ENCODE measurements around the gene ACTR8.
A peak's percentile ranks its signal among the peaks of the same experiment; 100 is the strongest.

The ACTR8 gene

GRCh38 chr3:53865732-53866499 lies 16.0 kb downstream of the ACTR8 start:
- Histone ChIP-seq H3K4me1 (ENCODE audit: control insufficient read depth, insufficient read depth, low read length) (no peaks in the 10 kb centered on the region), H3K27me3 (ENCODE audit: control insufficient read depth, insufficient read depth, low read length, poor library complexity, severe bottlenecking) (no peaks in the 10 kb centered on the region), H3K36me3 (ENCODE audit: control insufficient read depth, insufficient read depth, low read length) (peaks cover 26% of the 10 kb centered on the region), H3K9me3 (ENCODE audit: control insufficient read depth, low read length) (no peaks in the 10 kb centered on the region), H3K27ac (ENCODE audit: insufficient read depth, low read depth, low read length, poor library complexity, severe bottlenecking) (no peak overlapping the region), H3K4me3 (ENCODE audit: insufficient read depth, low read depth, low read length) (no peak overlapping the region)
- 82 to 94% methylated on average over 5 of the region's 5 CpGs for WGBS, 2 experiments

DNA sequence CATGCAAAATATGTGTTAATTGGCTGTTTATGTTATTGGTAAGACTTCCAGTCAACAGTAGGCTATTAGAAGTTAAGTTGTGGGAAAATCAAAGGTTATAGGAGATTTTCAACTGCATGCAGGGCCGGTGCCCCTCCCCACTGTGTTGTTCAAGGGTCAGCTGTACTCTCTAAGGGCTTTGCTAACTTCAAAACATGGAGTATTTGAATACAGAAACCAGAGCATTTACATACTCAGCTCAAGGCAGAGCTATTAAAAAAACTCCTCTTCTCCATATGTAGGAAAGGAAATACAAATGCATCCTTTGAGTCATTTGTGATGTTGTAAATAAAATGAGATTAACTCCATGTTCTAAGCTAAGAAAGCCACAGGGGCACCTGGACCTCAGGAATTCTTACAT lies 18.8 kb downstream of the ACTR8 start:
- Histone ChIP-seq H3K27me3 (ENCODE audit: control insufficient read depth, insufficient read depth, low read length, poor library complexity, severe bottlenecking) (no peaks in the 10 kb centered on the region), H3K36me3 (ENCODE audit: control insufficient read depth, insufficient read depth, low read length) (peaks cover 14% of the 10 kb centered on the region), H3K4me1 (ENCODE audit: control insufficient read depth, insufficient read depth, low read length) (no peaks in the 10 kb centered on the region), H3K27ac (ENCODE audit: insufficient read depth, low read depth, low read length, poor library complexity, severe bottlenecking) (no peak overlapping the region), H3K4me3 (ENCODE audit: insufficient read depth, low read depth, low read length) (no peak overlapping the region), H3K9me3 (ENCODE audit: control insufficient read depth, low read length) (no peaks in the 10 kb centered on the region)
- WGBS, 2 experiments = 100% methylated on average over 1 of the region's 1 CpG

GRCh38 chr3:53862241-53862640 lies 19.7 kb downstream of the ACTR8 start:
- Histone ChIP-seq H3K27me3 (ENCODE audit: control insufficient read depth, insufficient read depth, low read length, poor library complexity, severe bottlenecking) (no peaks in the 10 kb centered on the region), H3K4me3 (ENCODE audit: insufficient read depth, low read depth, low read length) (no peak overlapping the region), H3K9me3 (ENCODE audit: control insufficient read depth, low read length) (no peaks in the 10 kb centered on the region), H3K27ac (ENCODE audit: insufficient read depth, low read depth, low read length, poor library complexity, severe bottlenecking) (no peak overlapping the region), H3K36me3 (ENCODE audit: control insufficient read depth, insufficient read depth, low read length) (peaks cover 7% of the 10 kb centered on the region), H3K4me1 (ENCODE audit: control insufficient read depth, insufficient read depth, low read length) (no peaks in the 10 kb centered on the region)
- WGBS, 2 experiments = 93 to 95% methylated on average over 3 of the region's 3 CpGs

DNA sequence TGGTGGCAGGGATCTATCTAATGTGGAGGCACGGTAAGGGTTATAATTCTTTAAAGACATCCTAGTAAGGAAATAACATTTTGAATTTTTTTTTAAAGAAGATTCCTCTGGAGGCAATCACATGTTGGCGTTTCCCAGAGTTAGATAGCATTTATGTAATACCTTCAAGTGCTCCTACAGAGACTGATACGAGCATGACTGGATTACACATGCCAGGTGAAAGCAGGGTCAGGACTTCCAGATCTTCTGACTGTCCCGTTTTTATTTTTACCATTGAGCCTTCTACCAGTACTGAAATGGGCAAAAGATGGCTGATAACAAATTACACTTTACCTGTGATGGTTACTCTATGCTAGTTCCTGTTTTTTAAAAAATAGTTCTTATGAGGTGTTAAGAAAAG lies 21.8 kb downstream of the ACTR8 start:
- 96 to 97% methylated on average over 3 to 4 of the region's 4 CpGs for WGBS, 2 experiments
- H3K36me3 ChIP-seq (ENCODE audit: control insufficient read depth, insufficient read depth, low read length) = peaks cover 7% of the 10 kb centered on the region

GRCh38 chr3:53859178-53859577 lies 22.8 kb downstream of the ACTR8 start:
- no peaks in the 10 kb centered on the region for H3K4me1 ChIP-seq (ENCODE audit: control insufficient read depth, insufficient read depth, low read length)
- H3K36me3 ChIP-seq (ENCODE audit: control insufficient read depth, insufficient read depth, low read length) = peaks cover 4% of the 10 kb centered on the region
- no peak overlapping the region for H3K27ac ChIP-seq (ENCODE audit: insufficient read depth, low read depth, low read length, poor library complexity, severe bottlenecking)
- 95 to 97% methylated on average over 5 of the region's 6 CpGs for WGBS, 2 experiments
- no peaks in the 10 kb centered on the region for H3K9me3 ChIP-seq (ENCODE audit: control insufficient read depth, low read length)
- H3K27me3 ChIP-seq (ENCODE audit: control insufficient read depth, insufficient read depth, low read length, poor library complexity, severe bottlenecking) = no peaks in the 10 kb centered on the region
- H3K4me3 ChIP-seq (ENCODE audit: insufficient read depth, low read depth, low read length) = no peak overlapping the region

More for the DNA sequence above, 21.8 kb downstream of the ACTR8 start:
- H3K27me3 ChIP-seq (ENCODE audit: control insufficient read depth, insufficient read depth, low read length, poor library complexity, severe bottlenecking) = no peaks in the 10 kb centered on the region
- H3K4me1 ChIP-seq (ENCODE audit: control insufficient read depth, insufficient read depth, low read length) = no peaks in the 10 kb centered on the region
- H3K27ac ChIP-seq (ENCODE audit: insufficient read depth, low read depth, low read length, poor library complexity, severe bottlenecking) = no peak overlapping the region
- H3K4me3 ChIP-seq (ENCODE audit: insufficient read depth, low read depth, low read length) = no peak overlapping the region
- no peaks in the 10 kb centered on the region for H3K9me3 ChIP-seq (ENCODE audit: control insufficient read depth, low read length)

- H3K27ac ChIP-seq (ENCODE audit: insufficient read depth, low read depth, low read length, poor library complexity, severe bottlenecking) = no peak overlapping the region
- H3K9me3 ChIP-seq (ENCODE audit: control insufficient read depth, low read length) = no peaks in the 10 kb centered on the region
- WGBS, 2 experiments = 92 to 96% methylated on average over 7 of the region's 7 CpGs
- no peaks in the 10 kb centered on the region for H3K4me1 ChIP-seq (ENCODE audit: control insufficient read depth, insufficient read depth, low read length)
- H3K27me3 ChIP-seq (ENCODE audit: control insufficient read depth, insufficient read depth, low read length, poor library complexity, severe bottlenecking) = no peaks in the 10 kb centered on the region
- H3K36me3 ChIP-seq (ENCODE audit: control insufficient read depth, insufficient read depth, low read length) = peaks cover 4% of the 10 kb centered on the region
- H3K4me3 ChIP-seq (ENCODE audit: insufficient read depth, low read depth, low read length) = no peak overlapping the region
Measured at GRCh38 chr3:53858096-53858741, 23.7 kb downstream of the ACTR8 start.

DNA sequence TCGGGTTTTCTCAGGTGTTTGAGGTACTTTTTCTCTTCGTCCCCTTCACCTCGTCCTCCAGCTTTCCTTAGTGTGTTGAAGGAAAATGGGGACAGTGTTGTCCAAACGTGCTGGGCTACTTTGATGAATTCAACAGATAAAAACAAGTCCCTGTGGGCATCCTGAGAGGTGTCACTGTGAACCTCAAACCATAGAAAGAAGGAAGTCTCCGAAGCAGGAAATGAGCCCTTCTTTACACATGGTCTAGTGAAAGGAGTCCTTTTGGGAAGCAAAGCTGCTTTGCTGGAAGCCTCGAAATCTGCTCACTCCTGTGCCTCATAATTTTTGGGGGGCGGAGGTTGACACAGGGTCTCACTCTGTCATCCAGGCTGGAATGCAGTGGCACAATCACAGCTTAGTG lies 25.0 kb downstream of the ACTR8 start:
- H3K4me1 ChIP-seq (ENCODE audit: control insufficient read depth, insufficient read depth, low read length) = no peaks in the 10 kb centered on the region
- WGBS, 2 experiments = 94 to 96% methylated on average over 7 of the region's 7 CpGs
- H3K9me3 ChIP-seq (ENCODE audit: control insufficient read depth, low read length) = no peaks in the 10 kb centered on the region
- H3K4me3 ChIP-seq (ENCODE audit: insufficient read depth, low read depth, low read length) = no peak overlapping the region
- peaks cover 4% of the 10 kb centered on the region for H3K36me3 ChIP-seq (ENCODE audit: control insufficient read depth, insufficient read depth, low read length)
- no peak overlapping the region for H3K27ac ChIP-seq (ENCODE audit: insufficient read depth, low read depth, low read length, poor library complexity, severe bottlenecking)
- H3K27me3 ChIP-seq (ENCODE audit: control insufficient read depth, insufficient read depth, low read length, poor library complexity, severe bottlenecking) = no peaks in the 10 kb centered on the region

DNA sequence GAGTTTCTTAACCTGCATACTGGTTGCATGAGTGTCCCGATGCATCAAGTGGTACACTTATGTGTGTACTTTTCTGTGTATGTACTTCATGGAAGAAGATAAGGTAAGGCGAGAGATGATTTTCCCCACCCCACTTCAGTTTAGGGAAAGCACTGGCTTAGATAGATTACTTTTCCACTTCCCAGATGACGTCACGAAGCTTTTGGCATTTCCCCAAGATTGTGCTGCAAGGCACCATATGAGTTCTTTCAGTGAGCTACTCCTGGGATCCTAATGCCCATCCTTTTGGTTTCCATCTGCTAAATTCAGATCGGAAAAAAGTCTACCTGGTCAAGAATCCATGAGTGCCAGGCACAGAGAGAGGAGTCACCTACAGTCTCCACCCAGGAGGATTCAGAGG lies 31.1 kb downstream of the ACTR8 start:
- no peaks in the 10 kb centered on the region for H3K4me1 ChIP-seq (ENCODE audit: control insufficient read depth, insufficient read depth, low read length)
- peaks cover 26% of the 10 kb centered on the region for H3K27me3 ChIP-seq (ENCODE audit: control insufficient read depth, insufficient read depth, low read length, poor library complexity, severe bottlenecking)
- H3K36me3 ChIP-seq (ENCODE audit: control insufficient read depth, insufficient read depth, low read length) = no peaks in the 10 kb centered on the region
- no peak overlapping the region for H3K4me3 ChIP-seq (ENCODE audit: insufficient read depth, low read depth, low read length)
- H3K27ac ChIP-seq (ENCODE audit: insufficient read depth, low read depth, low read length, poor library complexity, severe bottlenecking) = no peak overlapping the region
- 94 to 95% methylated on average over 5 of the region's 5 CpGs for WGBS, 2 experiments
- H3K9me3 ChIP-seq (ENCODE audit: control insufficient read depth, low read length) = no peaks in the 10 kb centered on the region

GRCh38 chr3:53849916-53850315 lies 32.0 kb downstream of the ACTR8 start:
- peaks cover 3% of the 10 kb centered on the region for H3K4me1 ChIP-seq (ENCODE audit: control insufficient read depth, insufficient read depth, low read length)
- H3K36me3 ChIP-seq (ENCODE audit: control insufficient read depth, insufficient read depth, low read length) = no peaks in the 10 kb centered on the region
- WGBS, 2 experiments = 93 to 94% methylated on average over 6 to 7 of the region's 7 CpGs
- no peaks in the 10 kb centered on the region for H3K9me3 ChIP-seq (ENCODE audit: control insufficient read depth, low read length)
- peaks cover 35% of the 10 kb centered on the region for H3K27me3 ChIP-seq (ENCODE audit: control insufficient read depth, insufficient read depth, low read length, poor library complexity, severe bottlenecking)
- no peak overlapping the region for H3K27ac ChIP-seq (ENCODE audit: insufficient read depth, low read depth, low read length, poor library complexity, severe bottlenecking)
- H3K4me3 ChIP-seq (ENCODE audit: insufficient read depth, low read depth, low read length) = no peak overlapping the region

DNA sequence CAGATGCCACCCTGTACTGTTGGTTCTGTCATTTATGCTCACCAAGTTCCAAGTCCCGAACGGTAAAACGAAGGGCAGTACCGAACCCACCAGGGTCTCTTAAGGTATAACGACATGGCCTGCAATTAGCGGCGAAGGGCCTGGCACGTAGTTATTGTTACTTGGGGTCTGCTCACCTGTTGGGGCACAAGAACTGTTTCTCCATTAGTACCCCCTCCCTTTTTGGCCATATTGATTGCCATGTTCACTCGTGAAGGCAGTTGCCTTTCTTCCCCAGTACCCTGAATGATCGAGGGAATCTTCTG lies 35.1 kb downstream of the ACTR8 start:
- no peaks in the 10 kb centered on the region for H3K9me3 ChIP-seq (ENCODE audit: control insufficient read depth, low read length)
- 77 to 80% methylated on average over 10 of the region's 10 CpGs for WGBS, 2 experiments
- H3K27me3 ChIP-seq (ENCODE audit: control insufficient read depth, insufficient read depth, low read length, poor library complexity, severe bottlenecking) = peaks cover 37% of the 10 kb centered on the region
- H3K4me1 ChIP-seq (ENCODE audit: control insufficient read depth, insufficient read depth, low read length) = peaks cover 17% of the 10 kb centered on the region
- H3K4me3 ChIP-seq (ENCODE audit: insufficient read depth, low read depth, low read length) = peak overlapping the region; percentile 69
- H3K36me3 ChIP-seq (ENCODE audit: control insufficient read depth, insufficient read depth, low read length) = no peaks in the 10 kb centered on the region
- no peak overlapping the region for H3K27ac ChIP-seq (ENCODE audit: insufficient read depth, low read depth, low read length, poor library complexity, severe bottlenecking)
